Endodermal cell (in vitro differentiated cells): ENCODE results near the gene HACD1. TPM values are rescaled to one million over a fixed set of nuclear protein-coding genes. Genes with fewer than 3 reads are reported as not detected.

ENCODE experiments used
- DNase-seq: peaks from one replicate; pipeline ENCODE4 v3.0.0-alpha.2; 2017
- H3K27ac ChIP-seq: 2 replicates; pipeline ENCODE4 v1.5.1; 2013; ENCODE audit warnings: mild to moderate bottlenecking, low read depth, low read length, moderate library complexity
- H3K27me3 ChIP-seq: 2 replicates; pipeline ENCODE4 v1.6.1; 2013; ENCODE audit warnings: mild to moderate bottlenecking, low read length, moderate library complexity; ENCODE audit not compliant: insufficient read depth, control insufficient read depth, poor library complexity, severe bottlenecking
- H3K36me3 ChIP-seq: 2 replicates; pipeline ENCODE4 v1.7.0; 2013; ENCODE audit warnings: mild to moderate bottlenecking, low read length, moderate library complexity; ENCODE audit not compliant: control insufficient read depth, insufficient read depth
- H3K4me1 ChIP-seq: one replicate; pipeline ENCODE4 v1.7.0; 2013; ENCODE audit warnings: low read length; ENCODE audit not compliant: control insufficient read depth, insufficient read depth
- H3K4me3 ChIP-seq: 2 replicates; pipeline ENCODE4 v1.5.1; 2013; ENCODE audit warnings: mild to moderate bottlenecking, low read length, moderate library complexity
- H3K9ac ChIP-seq: 2 replicates; pipeline ENCODE4 v1.6.1; 2013; ENCODE audit warnings: mild to moderate bottlenecking, low read length, moderate library complexity; ENCODE audit not compliant: poor library complexity, severe bottlenecking; ENCODE audit errors: extremely low read depth
- H3K9me3 ChIP-seq: 2 replicates; pipeline ENCODE4 v1.6.1; 2013; ENCODE audit warnings: mild to moderate bottlenecking, low read length, moderate library complexity; ENCODE audit not compliant: control insufficient read depth
- H3K27ac Mint-ChIP-seq: 2 replicates; pipeline ENCODE4 v1.8.0; 2020; ENCODE audit warnings: mixed read lengths
- H3K27me3 Mint-ChIP-seq: 2 replicates; pipeline ENCODE4 v1.8.0; 2021; ENCODE audit warnings: mild to moderate bottlenecking, mixed read lengths; ENCODE audit not compliant: insufficient read depth
- H3K36me3 Mint-ChIP-seq: 2 replicates; pipeline ENCODE4 v1.8.0; 2020; ENCODE audit warnings: low read depth, mixed read lengths
- H3K4me1 Mint-ChIP-seq: 2 replicates; pipeline ENCODE4 v1.8.0; 2020; ENCODE audit warnings: mixed read lengths
- H3K4me3 Mint-ChIP-seq: 2 replicates; pipeline ENCODE4 v1.8.0; 2020; ENCODE audit warnings: mild to moderate bottlenecking, moderate library complexity, mixed read lengths
- H3K9me3 Mint-ChIP-seq: 2 replicates; pipeline ENCODE4 v1.8.0; 2020; ENCODE audit warnings: mild to moderate bottlenecking, mixed read lengths
- WGBS, 2 experiments: methylation state at CpG; one replicate each; pipeline versions ENCODE4 v1.1.5 to v1.1.7; 2013; ENCODE audit warnings: missing lambda C conversion rate in 2 of 2, mixed read lengths in 1 of 2; ENCODE audit not compliant: insufficient coverage in 1 of 2, insufficient read length in 1 of 2; 5-methylcytosine and 5-hydroxymethylcytosine counted together
- total RNA-seq, 2 donors: library from RNA; stranded (reverse); fragmentation: NEBNext Ultra II Directional in 1 of 2; extraction: Animal tissue kit (Norgen Biotek cat#: 25700) in 1 of 2; gene quantifications; 2 replicates in 1 of 2; 3 replicates in 1 of 2; pipeline ENCODE4 v1.2.1, GENCODE V29; 2021
- TF ChIP-seq, protein P1 (sequence below): fragments of 200-600 bp; sonication (generic); conservative IDR thresholded peaks from 2 replicates; pipeline ENCODE4 v1.5.0; 2021; ENCODE audit warnings: antibody characterized with exemption, mild to moderate bottlenecking

HACD1 gene
- total RNA-seq, 2 donors from 2014 or later, result 25.6 to 34.1 TPM

- Histone ChIP-seq H3K4me1 (no peaks in the 10 kb centered on the region), H3K4me3 (peak overlapping the region; percentile 98), H3K9ac (peak overlapping the region; percentile 86), H3K27ac (no peak overlapping the region), H3K9me3 (no peaks in the 10 kb centered on the region), H3K27me3 (no peaks in the 10 kb centered on the region), H3K36me3 (peaks cover 24% of the 10 kb centered on the region)
- DNase-seq, result peak; percentile 92
- Mint-ChIP-seq H3K4me1 (peaks cover 3% of the 10 kb centered on the region), H3K27ac (no peak overlapping the region), H3K9me3 (no peaks in the 10 kb centered on the region), H3K27me3 (peaks cover 12% of the 10 kb centered on the region), H3K4me3 (peak overlapping the region; percentile 73), H3K36me3 (peaks cover 12% of the 10 kb centered on the region)
- TF ChIP-seq, protein P1, sequence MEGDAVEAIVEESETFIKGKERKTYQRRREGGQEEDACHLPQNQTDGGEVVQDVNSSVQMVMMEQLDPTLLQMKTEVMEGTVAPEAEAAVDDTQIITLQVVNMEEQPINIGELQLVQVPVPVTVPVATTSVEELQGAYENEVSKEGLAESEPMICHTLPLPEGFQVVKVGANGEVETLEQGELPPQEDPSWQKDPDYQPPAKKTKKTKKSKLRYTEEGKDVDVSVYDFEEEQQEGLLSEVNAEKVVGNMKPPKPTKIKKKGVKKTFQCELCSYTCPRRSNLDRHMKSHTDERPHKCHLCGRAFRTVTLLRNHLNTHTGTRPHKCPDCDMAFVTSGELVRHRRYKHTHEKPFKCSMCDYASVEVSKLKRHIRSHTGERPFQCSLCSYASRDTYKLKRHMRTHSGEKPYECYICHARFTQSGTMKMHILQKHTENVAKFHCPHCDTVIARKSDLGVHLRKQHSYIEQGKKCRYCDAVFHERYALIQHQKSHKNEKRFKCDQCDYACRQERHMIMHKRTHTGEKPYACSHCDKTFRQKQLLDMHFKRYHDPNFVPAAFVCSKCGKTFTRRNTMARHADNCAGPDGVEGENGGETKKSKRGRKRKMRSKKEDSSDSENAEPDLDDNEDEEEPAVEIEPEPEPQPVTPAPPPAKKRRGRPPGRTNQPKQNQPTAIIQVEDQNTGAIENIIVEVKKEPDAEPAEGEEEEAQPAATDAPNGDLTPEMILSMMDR, result no peak
- 2 to 8% methylated on average over 12 to 48 of the region's 48 CpGs for whole genome bisulfite sequencing, 2 experiments
These were observed 657 bp downstream of the HACD1 start for GRCh38 chr10:17616403-17617030.

- Mint-ChIP-seq H3K9me3 (no peaks in the 10 kb centered on the region), H3K27ac (no peak overlapping the region), H3K36me3 (peaks cover 15% of the 10 kb centered on the region), H3K4me1 (no peaks in the 10 kb centered on the region), H3K27me3 (no peaks in the 10 kb centered on the region), H3K4me3 (no peak overlapping the region)
- TF ChIP-seq, protein P1, result no peak
- H3K9me3 ChIP-seq, result no peaks in the 10 kb centered on the region
- no peak overlapping the region for H3K27ac ChIP-seq
- no peaks in the 10 kb centered on the region for H3K4me1 ChIP-seq
- no peak overlapping the region for H3K9ac ChIP-seq
- no peaks in the 10 kb centered on the region for H3K27me3 ChIP-seq
- H3K36me3 ChIP-seq, result peaks cover 28% of the 10 kb centered on the region
- DNase-seq, result no peak
- no peak overlapping the region for H3K4me3 ChIP-seq
- 94% methylated on average over 8 to 12 of the region's 13 CpGs for WGBS, 2 experiments
These were observed 7.6 kb downstream of the HACD1 start for GRCh38 chr10:17609523-17610079.

DNA sequence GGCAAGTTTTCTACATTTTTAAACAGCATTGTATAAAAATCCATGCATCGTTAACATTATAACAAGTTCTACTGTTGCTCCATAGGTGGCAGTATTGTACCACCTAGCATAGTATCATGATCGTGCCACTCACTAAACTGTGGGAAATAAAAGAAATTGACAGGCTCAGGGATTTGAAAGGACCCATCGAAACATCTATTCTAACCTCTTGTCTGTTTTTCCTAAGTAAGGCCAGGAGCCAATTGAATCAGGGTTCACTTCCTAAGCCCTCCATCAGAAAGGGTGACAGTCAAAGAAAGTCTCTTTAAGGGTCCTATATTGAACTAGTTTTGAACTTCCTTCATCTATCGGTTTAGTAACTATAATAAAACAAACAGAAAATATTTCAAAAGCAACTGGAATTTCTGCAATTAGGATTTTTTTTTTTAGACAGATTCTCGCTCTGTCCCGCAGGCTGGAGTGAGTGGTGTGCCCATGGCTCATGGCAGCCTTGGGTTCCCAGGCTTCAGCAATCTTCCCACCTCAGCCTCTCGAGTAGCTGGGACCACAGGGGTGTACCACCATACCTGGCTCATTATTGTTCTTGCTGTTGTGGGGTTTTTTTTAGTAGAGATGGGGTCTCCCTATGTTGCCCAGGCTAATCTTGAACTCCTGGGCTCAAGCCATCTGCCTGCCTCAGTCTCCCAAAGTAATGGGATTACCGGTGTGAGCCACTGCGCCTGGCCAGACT lies 9.4 kb downstream of the HACD1 start:
- no peak overlapping the region for H3K4me3 Mint-ChIP-seq
- no peaks in the 10 kb centered on the region for H3K9me3 Mint-ChIP-seq
- H3K36me3 Mint-ChIP-seq, result peaks cover 11% of the 10 kb centered on the region
- peak; percentile 45 for DNase-seq
- H3K27me3 Mint-ChIP-seq, result no peaks in the 10 kb centered on the region
- TF ChIP-seq, protein P1, result peak; percentile 90
- Histone ChIP-seq H3K4me1 (no peaks in the 10 kb centered on the region), H3K9ac (no peak overlapping the region), H3K9me3 (no peaks in the 10 kb centered on the region), H3K4me3 (no peak overlapping the region), H3K36me3 (peaks cover 30% of the 10 kb centered on the region), H3K27ac (no peak overlapping the region), H3K27me3 (no peaks in the 10 kb centered on the region)
- no peak overlapping the region for H3K27ac Mint-ChIP-seq
- 73 to 75% methylated on average over 9 of the region's 9 CpGs for WGBS, 2 experiments
- H3K4me1 Mint-ChIP-seq, result no peaks in the 10 kb centered on the region
